ENCODE results near the gene MUC2.

Gene MUC2

DNA sequence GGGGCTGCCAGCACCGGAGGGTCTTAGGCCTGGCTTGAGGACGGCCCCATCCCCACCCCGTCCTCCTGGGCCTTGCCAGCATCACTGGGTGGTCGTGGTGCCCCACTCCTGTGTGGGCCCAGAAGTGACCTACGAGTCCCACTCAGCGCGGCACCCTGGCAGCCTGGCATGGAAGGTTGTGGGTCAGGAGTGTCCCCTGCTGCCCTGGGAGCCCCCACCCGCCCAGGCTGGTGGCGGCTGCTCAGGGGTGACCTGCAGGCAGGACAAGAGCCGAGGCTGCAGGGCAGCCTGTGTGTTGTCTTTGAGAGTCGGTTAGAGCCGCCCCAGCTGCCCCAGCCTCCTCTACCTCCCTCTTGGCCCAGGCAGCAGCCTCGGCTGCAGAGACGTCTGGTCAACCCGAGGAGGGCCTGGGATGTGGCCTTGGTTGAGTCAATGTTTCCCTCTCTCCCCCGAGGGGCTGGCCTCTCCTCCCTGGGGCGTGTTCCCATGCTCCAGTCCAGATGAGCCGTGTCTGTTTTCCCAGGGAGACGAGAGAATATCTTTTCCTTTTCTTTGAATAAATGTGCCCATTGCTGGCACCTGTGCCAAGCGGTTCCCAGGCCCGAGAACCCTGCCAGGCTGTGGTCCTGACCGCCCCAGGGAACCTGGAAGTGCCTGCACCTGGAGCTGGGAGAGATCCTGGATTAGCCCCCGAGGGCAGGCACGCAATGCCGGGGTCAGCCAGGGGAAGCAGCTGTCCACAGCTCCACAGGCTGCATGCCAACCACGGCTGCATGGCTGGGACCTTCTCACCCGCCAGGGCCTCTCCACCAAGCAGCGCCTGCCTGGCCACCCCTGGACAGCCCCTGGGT is 47.4 kb downstream of the MUC2 start:
- DNase-seq (ENCODE audit: low read depth in 2 of 2) = no peak

DNA sequence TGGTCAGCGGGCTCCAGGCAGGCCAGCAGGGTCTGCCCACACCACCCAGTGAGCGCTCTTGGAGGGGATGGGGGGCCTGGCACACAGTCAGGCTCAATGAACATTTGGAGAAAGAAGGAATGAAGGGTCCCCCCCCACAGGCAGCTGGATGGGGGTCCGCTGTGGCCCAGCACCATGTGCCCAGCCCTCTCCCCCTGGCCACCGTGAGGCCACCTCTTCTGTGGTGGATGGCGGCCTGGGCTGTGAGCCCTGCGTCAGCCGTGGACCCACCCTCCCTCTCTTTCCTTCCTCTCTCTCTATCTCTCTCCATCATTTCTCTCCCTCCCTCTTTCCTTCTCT is 48.0 kb downstream of the MUC2 start:
- no peak for DNase-seq (ENCODE audit: low read depth in 2 of 2)

DNA sequence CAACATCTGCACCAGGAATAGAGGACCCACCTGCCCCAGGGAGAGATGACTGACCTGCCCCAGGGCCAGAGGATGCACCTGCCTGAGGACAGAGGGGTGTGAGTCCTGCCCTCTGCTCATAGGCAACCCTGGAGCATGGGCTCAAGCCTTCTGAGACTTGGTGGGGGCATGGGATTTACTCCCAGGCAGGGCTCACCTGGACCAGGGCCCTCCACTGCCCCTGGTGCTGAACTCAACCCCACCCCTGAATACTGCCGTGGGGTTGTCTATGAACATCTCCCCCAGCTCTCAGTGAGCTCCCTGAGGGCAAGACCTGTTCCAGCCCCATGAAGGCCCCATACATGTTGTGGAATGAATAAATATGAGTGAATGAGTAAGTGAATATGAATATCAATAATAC is 49.3 kb downstream of the MUC2 start:
- no peak for DNase-seq (ENCODE audit: low read depth in 2 of 2)

Data from activated CD4-positive, alpha-beta T cell treated with anti-CD3 and anti-CD28 coated beads for 24 hours (primary cell).